IMR-90 (cell line): ENCODE data around the gene SORL1. TPM values are rescaled to one million over a fixed set of nuclear protein-coding genes. Genes with fewer than 3 reads are reported as not detected.

Experiments used
- ATAC-seq: fragments of 200-7000 bp; cut with Tn5 transposase; 2 replicates; pipeline ENCODE4 v1.9.1; 2020; ENCODE audit warnings: low read depth, mild to moderate bottlenecking, moderate library complexity
- BruUV-seq: library from RNA; stranded (reverse); fragments of 400-500 nt; replicated peaks from 2 replicates; lab custom pipeline; 2021; lab: Mats Ljungman, UMichigan
- CTCF ChIA-PET: fragments of 300-600 bp; formaldehyde crosslinking; extraction: SDS; loops from one replicate; lab custom pipeline; 2021; ENCODE audit warnings: antibody characterized with exemption; lab: Yijun Ruan, JAX
- POLR2A ChIA-PET: fragments of 300-600 bp; sonication (Branson Sonifier 250); formaldehyde crosslinking; loops from one replicate; lab custom pipeline; 2022; ENCODE audit warnings: antibody characterized with exemption; ENCODE audit not compliant: unreplicated experiment; lab: Charles Lee
- DNase-seq: peaks from one replicate; pipeline ENCODE4 v3.0.0; 2013
- H2AFZ ChIP-seq: replicated peaks from 2 replicates; pipeline ENCODE3; 2013; ENCODE audit warnings: low read length, mild to moderate bottlenecking; ENCODE audit not compliant: poor library complexity
- H2AK5ac ChIP-seq: 2 replicates; pipeline ENCODE4 v1.6.1; 2013; ENCODE audit warnings: low read depth, low read length, inconsistent platforms
- H2AK9ac ChIP-seq: replicated peaks from 2 replicates; pipeline ENCODE3; 2013; ENCODE audit warnings: mild to moderate bottlenecking, low read depth, low read length, moderate library complexity; ENCODE audit not compliant: poor library complexity
- H2BK120ac ChIP-seq: 2 replicates; pipeline ENCODE4 v1.6.1; 2013; ENCODE audit warnings: low read depth, low read length, inconsistent platforms
- H2BK15ac ChIP-seq: 3 replicates; pipeline ENCODE4 v1.6.1; 2013; ENCODE audit warnings: low read depth, low read length, inconsistent platforms
- H2BK20ac ChIP-seq: 2 replicates; pipeline ENCODE4 v1.6.1; 2013; ENCODE audit warnings: low read depth, mild to moderate bottlenecking, inconsistent platforms, low read length, moderate library complexity
- H2BK5ac ChIP-seq: 2 replicates; pipeline ENCODE4 v1.6.1; 2013; ENCODE audit warnings: mild to moderate bottlenecking, low read depth, low read length, inconsistent platforms; ENCODE audit not compliant: poor library complexity, severe bottlenecking
- H3K14ac ChIP-seq: replicated peaks from 2 replicates; pipeline ENCODE4 v1.6.1; 2013; ENCODE audit warnings: low read depth, low read length, inconsistent platforms
- H3K18ac ChIP-seq: 2 replicates; pipeline ENCODE4 v1.6.1; 2013; ENCODE audit warnings: low read depth, low read length, control low read depth
- H3K23ac ChIP-seq: 2 replicates; pipeline ENCODE4 v1.6.1; 2013; ENCODE audit warnings: low read depth, low read length, inconsistent platforms
- H3K27ac ChIP-seq: 2 replicates; pipeline ENCODE4 v1.5.1; 2013; ENCODE audit warnings: mild to moderate bottlenecking, control low read depth, low read length; ENCODE audit not compliant: insufficient read depth
- H3K27me3 ChIP-seq: 2 replicates; pipeline ENCODE4 v1.6.1; 2013; ENCODE audit warnings: low read length; ENCODE audit not compliant: control insufficient read depth, insufficient read depth
- H3K36me3 ChIP-seq: 2 replicates; pipeline ENCODE4 v1.6.1; 2013; ENCODE audit warnings: low read length, mixed read lengths; ENCODE audit not compliant: control insufficient read depth, insufficient read depth
- H3K4ac ChIP-seq: 2 replicates; pipeline ENCODE4 v1.6.1; 2013; ENCODE audit warnings: low read depth, low read length, inconsistent platforms
- H3K4me1 ChIP-seq: 2 replicates; pipeline ENCODE4 v1.6.1; 2013; ENCODE audit warnings: low read length, mixed read lengths; ENCODE audit not compliant: control insufficient read depth, insufficient read depth
- H3K4me2 ChIP-seq: 2 replicates; pipeline ENCODE4 v1.6.1; 2013; ENCODE audit warnings: low read depth, mild to moderate bottlenecking, control low read depth, low read length, moderate library complexity
- H3K4me3 ChIP-seq: 2 replicates; pipeline ENCODE4 v1.5.1; 2013; ENCODE audit warnings: low read depth, mild to moderate bottlenecking, control low read depth, low read length, moderate library complexity; ENCODE audit not compliant: insufficient read depth
- H3K56ac ChIP-seq: 2 replicates; pipeline ENCODE4 v1.6.1; 2013; ENCODE audit warnings: low read length, inconsistent platforms; ENCODE audit not compliant: insufficient read depth; ENCODE audit errors: extremely low read depth
- H3K79me1 ChIP-seq, 2 experiments: 2 replicates each; pipeline ENCODE4 v1.6.1; 2013; ENCODE audit warnings: low read length in 2 of 2, inconsistent platforms in 1 of 2, low read depth in 1 of 2
- H3K9ac ChIP-seq: 2 replicates; pipeline ENCODE4 v1.6.1; 2013; ENCODE audit warnings: low read depth, low read length, control low read depth
- H3K9me1 ChIP-seq: 2 replicates; pipeline ENCODE4 v1.6.1; 2013; ENCODE audit warnings: low read length, inconsistent platforms; ENCODE audit not compliant: insufficient read depth
- H3K9me3 ChIP-seq: 2 replicates; pipeline ENCODE4 v1.6.1; 2013; ENCODE audit warnings: low read length; ENCODE audit not compliant: control insufficient read depth, insufficient read depth
- H4K20me1 ChIP-seq: 2 replicates; pipeline ENCODE4 v1.6.1; 2013; ENCODE audit warnings: low read length, inconsistent platforms; ENCODE audit not compliant: insufficient read depth
- H4K5ac ChIP-seq: 2 replicates; pipeline ENCODE4 v1.6.1; 2013; ENCODE audit warnings: mild to moderate bottlenecking, low read depth, low read length, control low read depth
- H4K8ac ChIP-seq, 2 experiments: 2 replicates each; pipeline ENCODE4 v1.6.1; 2013; ENCODE audit warnings: low read depth in 2 of 2, low read length in 2 of 2, control low read depth in 1 of 2, inconsistent platforms in 1 of 2
- H4K91ac ChIP-seq: 2 replicates; pipeline ENCODE4 v1.6.1; 2013; ENCODE audit warnings: low read depth, low read length, inconsistent platforms; ENCODE audit not compliant: insufficient read depth
- FOS ChIP-seq: fragments of 150-350 bp; IDR thresholded peaks from 2 replicates; pipeline ENCODE4 v1.6.1; 2016; ENCODE audit warnings: low read depth, low read length
- MAZ ChIP-seq: IDR thresholded peaks from 2 replicates; pipeline ENCODE4 v1.6.1; 2012; ENCODE audit warnings: low read depth, mild to moderate bottlenecking, low read length, improper control_type of control experiment, moderate library complexity, borderline replicate concordance
- MXI1 ChIP-seq: IDR thresholded peaks from 2 replicates; pipeline ENCODE4 v1.6.1; 2012; ENCODE audit warnings: low read depth, mild to moderate bottlenecking, low read length, moderate library complexity, borderline replicate concordance
- NFE2L2 ChIP-seq: fragments of 150-350 bp; IDR thresholded peaks from 2 replicates; pipeline ENCODE4 v1.6.1; 2016; ENCODE audit warnings: low read depth, mild to moderate bottlenecking, low read length
- RAD21 ChIP-seq: IDR thresholded peaks from 2 replicates; pipeline ENCODE4 v1.6.1; 2012; ENCODE audit warnings: low read length, improper control_type of control experiment
- RCOR1 ChIP-seq: IDR thresholded peaks from 2 replicates; pipeline ENCODE4 v1.6.1; 2012; ENCODE audit warnings: mild to moderate bottlenecking, low read length, improper control_type of control experiment; ENCODE audit not compliant: insufficient replicate concordance
- RFX5 ChIP-seq: IDR thresholded peaks from 2 replicates; pipeline ENCODE4 v1.8.0; 2012; ENCODE audit warnings: low read depth, mild to moderate bottlenecking, low read length, moderate library complexity
- SMC3 ChIP-seq: fragments of 150-350 bp; IDR thresholded peaks from 2 replicates; pipeline ENCODE4 v1.6.1; 2016; ENCODE audit warnings: low read depth, mild to moderate bottlenecking, antibody characterized with exemption, low read length, moderate library complexity
- WGBS, 2 experiments: methylation state at CpG; one replicate each; pipeline versions ENCODE4 v1.1.5 to v1.1.7; 2013; ENCODE audit warnings: missing lambda C conversion rate in 2 of 2; ENCODE audit not compliant: insufficient read length in 1 of 2; ENCODE audit errors: extremely low coverage in 2 of 2; 5-methylcytosine and 5-hydroxymethylcytosine counted together
- dilution Hi-C: fragments of 300-500 bp; cut with HindIII; formaldehyde crosslinking; loops from one replicate; pipeline ENCODE4 v1.14.3; 2018; ENCODE audit warnings: low sequenced_read_pairs; ENCODE audit not compliant: unreplicated experiment
- in situ Hi-C: fragments of 300-500 bp; cut with MboI; formaldehyde crosslinking; loops from 3 replicates; pipeline ENCODE4 v1.14.3; 2019; ENCODE audit warnings: low sequenced_read_pairs, inconsistent platforms, mixed read lengths
- intact Hi-C: fragments of 100-400 bp; cut with micrococcal nuclease; formaldehyde crosslinking; loops from 2 replicates; pipeline ENCODE4 v1.10.0; 2022
- polyA plus RNA-seq, 3 experiments: library from polyadenylated mRNA; depleted of rRNA; stranded (reverse); fragments of >200 nt; gene quantifications; 2 replicates each; pipeline ENCODE4 v1.2.3, GENCODE V29; 2012; ENCODE audit warnings: low replicate concordance in 1 of 3
- total RNA-seq: library from RNA; depleted of rRNA; stranded (reverse); fragments of >200 nt; gene quantifications from 2 replicates; pipeline ENCODE4 v1.2.3, GENCODE V29; 2012
- TF ChIP-seq, protein P1 (sequence below): conservative IDR thresholded peaks from 2 replicates; pipeline ENCODE4 v1.5.1; 2012; ENCODE audit warnings: mild to moderate bottlenecking, low read depth, low read length, improper control_type of control experiment
- TF ChIP-seq, protein P2 (sequence below): fragments of 150-350 bp; IDR thresholded peaks from 2 replicates; pipeline ENCODE4 v1.6.1; 2017; ENCODE audit warnings: mild to moderate bottlenecking, antibody characterized with exemption, low read length, low read depth

SORL1 gene
- total and polyA plus RNA-seq, 2 of the 4 experiments (the other 2 are of a cell fraction): 1.0 to 2.0 TPM

DNA sequence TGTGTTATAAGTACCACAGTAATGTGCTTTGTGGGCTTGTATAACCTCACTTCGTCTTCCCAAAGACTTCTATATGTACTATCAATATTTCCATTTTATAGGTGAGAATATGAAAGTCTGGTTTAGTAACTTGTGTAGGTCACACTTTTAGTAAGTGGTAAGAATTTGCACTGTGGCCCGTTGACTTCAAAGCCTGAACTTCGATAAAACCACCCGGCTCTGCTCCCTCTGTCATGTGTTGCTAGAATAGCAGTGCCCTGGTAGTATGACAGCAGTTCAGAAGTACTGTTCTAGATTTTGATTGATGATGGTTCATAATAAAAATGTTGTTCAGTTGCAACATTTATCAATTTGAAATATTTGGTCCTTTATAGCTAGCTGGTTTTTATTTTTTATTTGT is 110.9 kb downstream of the SORL1 start:
- no peak overlapping the region for H2BK120ac ChIP-seq
- no peak overlapping the region for H3K4me2 ChIP-seq
- H2BK15ac ChIP-seq: no peak overlapping the region
- no peak overlapping the region for H3K14ac ChIP-seq
- BruUV-seq: no TSS peak
- dilution Hi-C loops: no loop called here
- no peak overlapping the region for H4K91ac ChIP-seq
- H3K27ac ChIP-seq: no peak overlapping the region
- H3K36me3 ChIP-seq: no peaks in the 10 kb centered on the region
- no peaks in the 10 kb centered on the region for H3K79me1 ChIP-seq
- no peaks in the 10 kb centered on the region; the same call in 1 of the 2 replicates for H3K27me3 ChIP-seq
- no peak overlapping the region for H2AK9ac ChIP-seq
- H3K23ac ChIP-seq: no peak overlapping the region
- H3K56ac ChIP-seq: no peak overlapping the region
- no peak overlapping the region for H2BK20ac ChIP-seq
- no peak overlapping the region for H2BK5ac ChIP-seq
- H3K4ac ChIP-seq: no peak overlapping the region
- ChIA-PET CTCF (no interaction called here), POLR2A (no interaction called here)
- intact Hi-C loops: no loop called here
- H4K20me1 ChIP-seq: no peaks in the 10 kb centered on the region
- no CpG with 5 or more reads among the region's 4 CpGs for WGBS, 2 experiments
- no peak overlapping the region for H3K4me3 ChIP-seq
- ATAC-seq (no peak), DNase-seq (no peak)
- in situ Hi-C loops: no loop called here
- H2AK5ac ChIP-seq: no peak overlapping the region
- no peak overlapping the region for H2AFZ ChIP-seq
- no peak overlapping the region for H3K9ac ChIP-seq
- no peak overlapping the region for H4K5ac ChIP-seq
- no peaks in the 10 kb centered on the region for H3K9me1 ChIP-seq
- no peaks in the 10 kb centered on the region for H3K9me3 ChIP-seq
- no peak overlapping the region for H3K18ac ChIP-seq
- no peak for TF ChIP-seq RAD21
- no peak for TF ChIP-seq MXI1
- TF ChIP-seq RCOR1: no peak
- TF ChIP-seq, protein P1, sequence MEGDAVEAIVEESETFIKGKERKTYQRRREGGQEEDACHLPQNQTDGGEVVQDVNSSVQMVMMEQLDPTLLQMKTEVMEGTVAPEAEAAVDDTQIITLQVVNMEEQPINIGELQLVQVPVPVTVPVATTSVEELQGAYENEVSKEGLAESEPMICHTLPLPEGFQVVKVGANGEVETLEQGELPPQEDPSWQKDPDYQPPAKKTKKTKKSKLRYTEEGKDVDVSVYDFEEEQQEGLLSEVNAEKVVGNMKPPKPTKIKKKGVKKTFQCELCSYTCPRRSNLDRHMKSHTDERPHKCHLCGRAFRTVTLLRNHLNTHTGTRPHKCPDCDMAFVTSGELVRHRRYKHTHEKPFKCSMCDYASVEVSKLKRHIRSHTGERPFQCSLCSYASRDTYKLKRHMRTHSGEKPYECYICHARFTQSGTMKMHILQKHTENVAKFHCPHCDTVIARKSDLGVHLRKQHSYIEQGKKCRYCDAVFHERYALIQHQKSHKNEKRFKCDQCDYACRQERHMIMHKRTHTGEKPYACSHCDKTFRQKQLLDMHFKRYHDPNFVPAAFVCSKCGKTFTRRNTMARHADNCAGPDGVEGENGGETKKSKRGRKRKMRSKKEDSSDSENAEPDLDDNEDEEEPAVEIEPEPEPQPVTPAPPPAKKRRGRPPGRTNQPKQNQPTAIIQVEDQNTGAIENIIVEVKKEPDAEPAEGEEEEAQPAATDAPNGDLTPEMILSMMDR: no peak
- TF ChIP-seq RFX5: no peak
- no peak for TF ChIP-seq NFE2L2
- no peak for TF ChIP-seq FOS
- TF ChIP-seq MAZ: no peak
- TF ChIP-seq SMC3: no peak
- TF ChIP-seq, protein P2, sequence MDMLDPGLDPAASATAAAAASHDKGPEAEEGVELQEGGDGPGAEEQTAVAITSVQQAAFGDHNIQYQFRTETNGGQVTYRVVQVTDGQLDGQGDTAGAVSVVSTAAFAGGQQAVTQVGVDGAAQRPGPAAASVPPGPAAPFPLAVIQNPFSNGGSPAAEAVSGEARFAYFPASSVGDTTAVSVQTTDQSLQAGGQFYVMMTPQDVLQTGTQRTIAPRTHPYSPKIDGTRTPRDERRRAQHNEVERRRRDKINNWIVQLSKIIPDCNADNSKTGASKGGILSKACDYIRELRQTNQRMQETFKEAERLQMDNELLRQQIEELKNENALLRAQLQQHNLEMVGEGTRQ: no peak
- peaks cover 2% of the 10 kb centered on the region; the same call in 1 of the 2 replicates for H3K4me1 ChIP-seq
- H4K8ac ChIP-seq: no peak overlapping the region
